GM12872 (cell line): ENCODE data around the gene ZSWIM6.

ENCODE experiments used
- TF ChIP-seq, protein P1 (sequence below): IDR thresholded peaks from 3 replicates; pipeline ENCODE4 v1.5.1; 2011; ENCODE audit warnings: low read depth, mild to moderate bottlenecking, low read length, moderate library complexity; ENCODE audit not compliant: insufficient read depth

ZSWIM6 gene

DNA sequence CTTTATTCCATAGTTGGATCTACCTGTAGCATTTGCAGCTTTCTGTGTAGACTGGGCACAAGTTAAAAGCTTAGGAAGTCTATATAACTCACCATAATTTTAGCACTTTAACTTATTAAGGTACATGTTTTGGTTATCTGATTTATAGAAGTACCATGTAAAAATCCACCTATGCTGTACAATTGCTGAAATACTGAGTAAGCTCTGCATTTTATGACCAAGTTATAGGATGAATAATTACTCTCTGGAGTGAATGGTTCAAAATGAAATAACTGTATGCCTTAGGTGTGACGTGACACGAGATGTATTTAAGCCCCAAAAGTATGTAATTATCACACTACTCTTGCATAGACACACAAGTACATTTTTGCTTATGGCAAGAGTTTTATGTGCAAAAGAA is 22.1 kb downstream of the ZSWIM6 start:
- TF ChIP-seq, protein P1, sequence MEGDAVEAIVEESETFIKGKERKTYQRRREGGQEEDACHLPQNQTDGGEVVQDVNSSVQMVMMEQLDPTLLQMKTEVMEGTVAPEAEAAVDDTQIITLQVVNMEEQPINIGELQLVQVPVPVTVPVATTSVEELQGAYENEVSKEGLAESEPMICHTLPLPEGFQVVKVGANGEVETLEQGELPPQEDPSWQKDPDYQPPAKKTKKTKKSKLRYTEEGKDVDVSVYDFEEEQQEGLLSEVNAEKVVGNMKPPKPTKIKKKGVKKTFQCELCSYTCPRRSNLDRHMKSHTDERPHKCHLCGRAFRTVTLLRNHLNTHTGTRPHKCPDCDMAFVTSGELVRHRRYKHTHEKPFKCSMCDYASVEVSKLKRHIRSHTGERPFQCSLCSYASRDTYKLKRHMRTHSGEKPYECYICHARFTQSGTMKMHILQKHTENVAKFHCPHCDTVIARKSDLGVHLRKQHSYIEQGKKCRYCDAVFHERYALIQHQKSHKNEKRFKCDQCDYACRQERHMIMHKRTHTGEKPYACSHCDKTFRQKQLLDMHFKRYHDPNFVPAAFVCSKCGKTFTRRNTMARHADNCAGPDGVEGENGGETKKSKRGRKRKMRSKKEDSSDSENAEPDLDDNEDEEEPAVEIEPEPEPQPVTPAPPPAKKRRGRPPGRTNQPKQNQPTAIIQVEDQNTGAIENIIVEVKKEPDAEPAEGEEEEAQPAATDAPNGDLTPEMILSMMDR: no peak

DNA sequence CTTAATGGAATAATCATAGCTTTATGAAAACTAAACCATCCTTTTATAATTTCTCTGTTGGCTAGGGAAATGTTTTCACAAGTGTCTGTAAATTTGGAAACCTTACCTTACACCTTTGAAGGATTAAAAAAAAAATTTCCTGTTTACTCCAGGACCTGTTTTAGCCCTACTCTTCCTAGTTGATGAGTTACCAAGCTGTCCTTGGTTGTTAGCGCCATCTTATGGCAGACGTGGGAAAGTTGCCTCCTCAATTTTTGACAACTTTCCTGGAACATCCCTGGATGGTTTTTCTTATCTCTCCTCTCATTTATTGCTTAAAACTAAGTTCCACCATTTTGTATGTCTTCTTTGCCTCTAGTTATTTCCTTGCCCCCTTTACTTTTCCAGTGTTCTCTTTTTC is 25.7 kb downstream of the ZSWIM6 start:
- TF ChIP-seq, protein P1: peak; percentile 43; the same call in 1 of the 3 replicates

DNA sequence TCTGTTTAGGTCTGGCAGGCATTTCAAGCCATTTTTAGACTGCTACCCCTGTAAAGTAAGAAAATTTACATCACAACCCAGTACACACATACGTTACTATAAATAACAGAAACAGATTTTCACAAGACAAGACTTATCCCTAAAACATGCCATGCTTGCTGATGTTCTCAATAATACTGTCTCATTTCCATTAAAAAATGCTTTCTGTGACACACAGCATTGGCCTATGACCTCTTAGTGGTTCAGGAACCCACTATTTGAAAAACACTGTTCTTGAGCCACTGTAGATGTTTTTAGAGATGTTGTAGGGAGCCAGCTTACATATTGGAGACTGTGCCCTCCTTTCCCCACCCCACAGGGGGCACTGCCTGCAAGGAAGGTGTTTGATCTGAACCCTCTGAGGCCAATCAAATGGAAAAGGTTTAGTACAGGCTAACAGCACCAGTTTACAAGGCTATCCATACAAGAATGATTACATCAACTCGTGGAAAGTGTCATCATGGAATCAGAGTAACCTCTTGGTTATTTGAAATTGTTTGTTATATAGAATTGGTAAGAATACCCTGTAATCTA is 30.8 kb downstream of the ZSWIM6 start:
- TF ChIP-seq, protein P1: peak; percentile 21; the same call in 1 of the 3 replicates

DNA sequence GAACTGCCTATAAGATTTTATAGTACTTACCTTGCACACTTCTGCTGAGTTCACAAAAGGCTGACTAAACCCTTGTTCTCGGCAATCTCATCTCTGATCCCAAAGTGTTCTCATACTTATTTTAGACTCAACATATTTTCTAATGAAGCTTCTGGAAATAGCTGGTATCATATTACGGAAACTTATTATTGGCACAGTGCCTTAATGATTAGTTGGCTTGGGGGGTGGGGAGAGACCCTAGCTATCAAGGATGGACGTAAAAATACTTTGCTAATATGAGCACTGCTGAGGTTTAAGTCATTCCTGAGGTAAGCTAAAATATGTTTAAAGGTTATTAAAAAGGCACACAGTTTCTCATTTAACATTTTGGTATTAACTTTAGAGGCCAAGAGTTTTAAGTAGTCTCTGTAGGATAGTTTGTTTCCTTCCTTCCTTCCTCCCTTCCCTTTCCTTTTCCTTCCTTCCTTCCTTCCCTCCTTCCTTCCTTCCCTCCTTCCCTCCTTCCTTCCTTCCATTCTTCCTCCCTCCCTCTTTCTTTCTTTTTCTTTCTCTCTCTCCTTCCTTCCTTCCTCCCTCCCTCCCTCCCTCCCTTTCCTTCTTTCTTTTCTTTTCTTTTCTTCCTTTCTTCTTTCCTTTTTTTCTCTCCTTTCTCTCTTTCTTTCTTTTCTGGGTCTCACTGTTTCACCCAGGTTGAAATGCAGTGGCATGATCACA is 31.5 kb downstream of the ZSWIM6 start:
- TF ChIP-seq, protein P1: no peak

DNA sequence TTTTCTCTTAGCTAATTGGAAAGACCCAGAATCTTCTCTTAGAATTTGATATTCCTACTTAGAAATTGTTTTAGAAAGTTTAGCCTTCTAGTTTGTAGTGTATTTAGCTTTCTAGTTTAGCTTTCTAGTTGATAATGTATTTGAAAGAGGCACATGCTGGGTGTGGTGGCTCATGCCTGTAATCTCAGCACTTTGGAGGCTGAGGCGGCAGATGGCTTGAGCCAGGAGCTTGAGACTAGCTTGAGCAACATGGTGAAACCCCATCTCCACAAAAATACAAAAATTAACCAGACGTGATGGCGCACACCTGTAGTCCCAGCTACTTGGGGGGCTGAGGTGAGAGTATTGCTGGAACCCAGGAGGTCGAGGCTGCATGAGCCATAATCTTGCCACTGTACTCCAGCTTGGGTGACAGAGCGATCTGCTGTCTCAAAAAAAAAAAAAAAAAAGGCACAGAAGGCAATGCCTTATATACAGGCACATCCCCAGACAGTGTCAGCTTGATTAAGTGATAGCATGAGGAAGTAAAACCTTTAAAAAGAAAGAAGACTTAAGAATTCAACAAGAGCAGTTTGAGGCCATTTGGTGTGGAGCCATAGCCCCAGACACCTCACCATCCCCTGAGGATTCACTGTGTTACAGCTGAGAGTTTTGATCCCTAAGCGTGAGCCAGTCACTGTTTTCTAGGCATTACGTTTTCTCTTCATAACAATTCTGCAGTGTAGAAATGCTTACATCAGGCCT is 34.6 kb downstream of the ZSWIM6 start:
- TF ChIP-seq, protein P1: no peak

DNA sequence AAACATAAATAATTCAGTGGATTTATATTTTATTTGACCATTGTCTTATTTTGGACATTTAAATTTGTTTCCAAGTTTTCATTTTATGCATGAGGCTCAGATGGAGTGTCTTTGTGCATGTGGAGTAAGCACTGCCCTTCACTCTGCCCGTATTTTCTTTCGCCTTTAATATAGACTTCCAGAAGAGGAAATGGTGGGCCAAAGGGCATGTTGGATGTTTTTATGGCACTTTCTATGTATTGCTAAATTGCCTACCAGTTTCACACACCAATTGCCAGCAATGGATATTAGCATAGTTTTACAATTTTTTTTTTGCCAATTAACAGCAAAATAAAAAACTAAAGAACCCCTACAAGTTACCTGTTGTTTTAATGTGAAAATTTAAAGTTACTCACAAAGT is 38.4 kb downstream of the ZSWIM6 start:
- TF ChIP-seq, protein P1: no peak

DNA sequence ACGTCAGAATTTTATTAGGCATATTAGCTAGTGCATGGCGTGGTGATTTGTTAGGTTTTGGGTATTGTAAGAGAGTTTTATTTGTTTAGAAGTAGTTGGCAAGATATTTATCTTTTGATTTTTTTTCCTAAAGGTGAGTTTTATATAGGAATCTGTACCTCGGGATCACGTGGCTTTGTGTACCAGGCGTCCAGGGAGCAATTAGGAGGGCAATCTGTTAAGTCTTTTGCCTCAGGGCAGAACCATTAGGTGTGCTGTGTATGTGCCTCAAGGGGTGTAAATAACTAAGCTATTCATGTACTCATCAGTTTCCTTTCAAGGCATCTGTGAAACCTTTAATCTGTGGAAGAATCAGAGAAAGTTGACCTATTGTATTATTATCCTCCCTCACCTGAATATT is 39.4 kb downstream of the ZSWIM6 start:
- TF ChIP-seq, protein P1: no peak
